ENCODE data around the gene ARRB2.

The ARRB2 gene

GRCh38 chr17:4740025-4740351, 29.6 kb downstream of the ARRB2 start:
- Histone ChIP-seq H3K27me3 (ENCODE audit: control insufficient read depth, insufficient read depth, low read length, poor library complexity, severe bottlenecking) (peaks cover 93% of the 10 kb centered on the region), H3K4me1 (ENCODE audit: control insufficient read depth, insufficient read depth, low read length) (peaks cover 3% of the 10 kb centered on the region), H3K4me3 (ENCODE audit: insufficient read depth, low read depth, low read length) (peak overlapping the region; percentile 44), H3K9me3 (ENCODE audit: control insufficient read depth, low read length) (no peaks in the 10 kb centered on the region), H3K36me3 (ENCODE audit: control insufficient read depth, insufficient read depth, low read length) (no peaks in the 10 kb centered on the region), H3K27ac (ENCODE audit: insufficient read depth, low read depth, low read length, poor library complexity, severe bottlenecking) (no peak overlapping the region)
- 17 to 19% methylated on average over 13 of the region's 13 CpGs for WGBS, 2 experiments

DNA sequence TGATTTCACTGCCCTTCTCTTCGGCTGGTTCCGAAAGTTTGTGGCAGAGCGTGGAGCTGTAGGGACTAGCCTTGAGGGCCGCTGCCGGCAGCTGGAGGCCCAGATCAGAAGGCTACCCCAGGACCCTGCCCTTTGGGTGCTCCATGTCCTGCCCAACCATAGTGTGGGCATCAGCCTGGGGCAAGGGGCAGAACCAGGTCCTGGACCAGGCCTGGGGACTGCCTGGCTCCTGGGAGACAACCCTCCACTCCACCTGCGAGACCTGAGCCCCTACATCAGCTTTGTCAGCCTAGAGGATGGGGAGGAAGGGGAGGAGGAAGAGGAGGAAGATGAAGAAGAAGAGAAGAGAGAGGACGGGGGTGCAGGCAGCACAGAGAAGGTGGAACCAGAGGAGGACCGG, 30.2 kb downstream of the ARRB2 start:
- peaks cover 99% of the 10 kb centered on the region for H3K27me3 ChIP-seq (ENCODE audit: control insufficient read depth, insufficient read depth, low read length, poor library complexity, severe bottlenecking)
- no peaks in the 10 kb centered on the region for H3K36me3 ChIP-seq (ENCODE audit: control insufficient read depth, insufficient read depth, low read length)
- 83 to 87% methylated on average over 7 to 8 of the region's 8 CpGs for WGBS, 2 experiments
- H3K27ac ChIP-seq (ENCODE audit: insufficient read depth, low read depth, low read length, poor library complexity, severe bottlenecking) = no peak overlapping the region
- H3K9me3 ChIP-seq (ENCODE audit: control insufficient read depth, low read length) = no peaks in the 10 kb centered on the region
- H3K4me3 ChIP-seq (ENCODE audit: insufficient read depth, low read depth, low read length) = no peak overlapping the region
- peaks cover 7% of the 10 kb centered on the region for H3K4me1 ChIP-seq (ENCODE audit: control insufficient read depth, insufficient read depth, low read length)

GRCh38 chr17:4741544-4741943, 31.1 kb downstream of the ARRB2 start:
- H3K27ac ChIP-seq (ENCODE audit: insufficient read depth, low read depth, low read length, poor library complexity, severe bottlenecking) = no peak overlapping the region
- WGBS, 2 experiments = 91% methylated on average over 8 of the region's 8 CpGs
- no peaks in the 10 kb centered on the region for H3K9me3 ChIP-seq (ENCODE audit: control insufficient read depth, low read length)
- H3K36me3 ChIP-seq (ENCODE audit: control insufficient read depth, insufficient read depth, low read length) = no peaks in the 10 kb centered on the region
- no peak overlapping the region for H3K4me3 ChIP-seq (ENCODE audit: insufficient read depth, low read depth, low read length)
- peaks cover 7% of the 10 kb centered on the region for H3K4me1 ChIP-seq (ENCODE audit: control insufficient read depth, insufficient read depth, low read length)
- H3K27me3 ChIP-seq (ENCODE audit: control insufficient read depth, insufficient read depth, low read length, poor library complexity, severe bottlenecking) = peaks cover 95% of the 10 kb centered on the region

DNA sequence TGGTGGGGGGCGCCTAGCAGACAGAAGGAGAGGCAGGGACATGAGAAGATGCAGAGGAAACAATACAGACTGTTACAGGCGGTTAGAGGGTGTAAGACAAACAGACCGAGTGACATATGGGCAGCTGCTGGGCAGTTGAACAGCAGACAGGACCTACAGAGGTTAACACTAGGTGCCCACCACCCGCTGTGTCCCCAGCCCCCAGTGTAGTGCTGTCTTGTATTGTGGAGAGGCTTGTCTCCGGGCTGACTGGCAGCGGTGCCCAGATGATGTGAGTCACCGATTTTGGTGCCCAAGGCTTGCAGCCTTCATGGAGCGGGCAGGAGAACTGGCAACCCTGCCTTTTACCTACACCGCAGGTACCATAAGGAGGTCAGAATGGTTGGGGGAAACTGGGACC, 31.7 kb downstream of the ARRB2 start:
- Histone ChIP-seq H3K9me3 (ENCODE audit: control insufficient read depth, low read length) (no peaks in the 10 kb centered on the region), H3K27me3 (ENCODE audit: control insufficient read depth, insufficient read depth, low read length, poor library complexity, severe bottlenecking) (peaks cover 89% of the 10 kb centered on the region), H3K4me1 (ENCODE audit: control insufficient read depth, insufficient read depth, low read length) (peaks cover 7% of the 10 kb centered on the region), H3K27ac (ENCODE audit: insufficient read depth, low read depth, low read length, poor library complexity, severe bottlenecking) (no peak overlapping the region), H3K4me3 (ENCODE audit: insufficient read depth, low read depth, low read length) (no peak overlapping the region), H3K36me3 (ENCODE audit: control insufficient read depth, insufficient read depth, low read length) (no peaks in the 10 kb centered on the region)
- 85 to 89% methylated on average over 9 of the region's 9 CpGs for WGBS, 2 experiments

DNA sequence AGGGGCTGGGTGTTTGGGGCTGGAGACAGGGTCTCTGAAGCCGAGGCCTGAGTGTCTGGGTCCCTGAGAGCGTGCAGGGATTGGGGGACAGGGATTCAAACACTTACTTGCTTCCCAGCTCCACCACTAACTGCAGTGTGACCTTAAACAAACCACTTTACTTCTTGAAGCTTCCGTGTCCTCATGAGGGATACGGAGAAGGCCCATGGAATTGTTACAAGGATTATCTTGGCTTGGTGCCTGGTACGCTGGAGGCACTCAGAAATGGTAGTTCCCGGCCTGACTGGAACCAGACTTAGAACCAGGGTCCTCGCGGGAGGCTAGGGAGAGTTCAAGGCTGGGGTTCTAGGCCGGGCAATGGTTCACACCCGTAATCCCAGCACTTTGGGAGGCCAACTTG, 32.2 kb downstream of the ARRB2 start:
- H3K27ac ChIP-seq (ENCODE audit: insufficient read depth, low read depth, low read length, poor library complexity, severe bottlenecking) = no peak overlapping the region
- no peaks in the 10 kb centered on the region for H3K9me3 ChIP-seq (ENCODE audit: control insufficient read depth, low read length)
- no peak overlapping the region for H3K4me3 ChIP-seq (ENCODE audit: insufficient read depth, low read depth, low read length)
- H3K4me1 ChIP-seq (ENCODE audit: control insufficient read depth, insufficient read depth, low read length) = peaks cover 7% of the 10 kb centered on the region
- H3K27me3 ChIP-seq (ENCODE audit: control insufficient read depth, insufficient read depth, low read length, poor library complexity, severe bottlenecking) = peaks cover 84% of the 10 kb centered on the region
- 90 to 93% methylated on average over 10 of the region's 10 CpGs for WGBS, 2 experiments
- H3K36me3 ChIP-seq (ENCODE audit: control insufficient read depth, insufficient read depth, low read length) = no peaks in the 10 kb centered on the region

DNA sequence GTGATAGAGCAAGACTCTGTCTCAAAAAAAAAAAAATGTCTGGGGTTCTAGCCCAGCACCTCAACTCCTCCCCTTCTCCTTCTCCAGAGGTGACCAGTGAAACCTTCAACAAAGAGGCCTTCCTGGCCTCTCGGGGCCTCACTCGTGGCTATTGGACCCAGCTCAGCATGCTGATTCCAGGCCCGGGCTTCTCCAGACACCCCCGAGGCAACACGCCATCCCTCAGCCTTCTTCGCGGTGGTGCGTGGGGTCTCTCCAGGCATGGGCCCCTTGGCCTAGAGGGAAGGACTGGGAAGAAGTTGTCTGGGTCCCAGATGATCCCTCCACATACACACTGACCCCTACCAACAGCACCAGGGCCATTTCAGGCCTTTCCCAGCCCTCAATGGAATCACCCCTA, 32.8 kb downstream of the ARRB2 start:
- H3K36me3 ChIP-seq (ENCODE audit: control insufficient read depth, insufficient read depth, low read length) = no peaks in the 10 kb centered on the region
- H3K9me3 ChIP-seq (ENCODE audit: control insufficient read depth, low read length) = no peaks in the 10 kb centered on the region
- WGBS, 2 experiments = 92 to 95% methylated on average over 8 of the region's 8 CpGs
- peaks cover 78% of the 10 kb centered on the region for H3K27me3 ChIP-seq (ENCODE audit: control insufficient read depth, insufficient read depth, low read length, poor library complexity, severe bottlenecking)
- H3K4me3 ChIP-seq (ENCODE audit: insufficient read depth, low read depth, low read length) = no peak overlapping the region
- H3K4me1 ChIP-seq (ENCODE audit: control insufficient read depth, insufficient read depth, low read length) = peaks cover 7% of the 10 kb centered on the region
- no peak overlapping the region for H3K27ac ChIP-seq (ENCODE audit: insufficient read depth, low read depth, low read length, poor library complexity, severe bottlenecking)

- Histone ChIP-seq H3K4me1 (ENCODE audit: control insufficient read depth, insufficient read depth, low read length) (peaks cover 7% of the 10 kb centered on the region), H3K27ac (ENCODE audit: insufficient read depth, low read depth, low read length, poor library complexity, severe bottlenecking) (no peak overlapping the region), H3K36me3 (ENCODE audit: control insufficient read depth, insufficient read depth, low read length) (no peaks in the 10 kb centered on the region), H3K4me3 (ENCODE audit: insufficient read depth, low read depth, low read length) (no peak overlapping the region), H3K27me3 (ENCODE audit: control insufficient read depth, insufficient read depth, low read length, poor library complexity, severe bottlenecking) (peaks cover 71% of the 10 kb centered on the region), H3K9me3 (ENCODE audit: control insufficient read depth, low read length) (no peaks in the 10 kb centered on the region)
- WGBS, 2 experiments = 84 to 93% methylated on average over 9 of the region's 9 CpGs
Observed at GRCh38 chr17:4743898-4744297, 33.5 kb downstream of the ARRB2 start.

DNA sequence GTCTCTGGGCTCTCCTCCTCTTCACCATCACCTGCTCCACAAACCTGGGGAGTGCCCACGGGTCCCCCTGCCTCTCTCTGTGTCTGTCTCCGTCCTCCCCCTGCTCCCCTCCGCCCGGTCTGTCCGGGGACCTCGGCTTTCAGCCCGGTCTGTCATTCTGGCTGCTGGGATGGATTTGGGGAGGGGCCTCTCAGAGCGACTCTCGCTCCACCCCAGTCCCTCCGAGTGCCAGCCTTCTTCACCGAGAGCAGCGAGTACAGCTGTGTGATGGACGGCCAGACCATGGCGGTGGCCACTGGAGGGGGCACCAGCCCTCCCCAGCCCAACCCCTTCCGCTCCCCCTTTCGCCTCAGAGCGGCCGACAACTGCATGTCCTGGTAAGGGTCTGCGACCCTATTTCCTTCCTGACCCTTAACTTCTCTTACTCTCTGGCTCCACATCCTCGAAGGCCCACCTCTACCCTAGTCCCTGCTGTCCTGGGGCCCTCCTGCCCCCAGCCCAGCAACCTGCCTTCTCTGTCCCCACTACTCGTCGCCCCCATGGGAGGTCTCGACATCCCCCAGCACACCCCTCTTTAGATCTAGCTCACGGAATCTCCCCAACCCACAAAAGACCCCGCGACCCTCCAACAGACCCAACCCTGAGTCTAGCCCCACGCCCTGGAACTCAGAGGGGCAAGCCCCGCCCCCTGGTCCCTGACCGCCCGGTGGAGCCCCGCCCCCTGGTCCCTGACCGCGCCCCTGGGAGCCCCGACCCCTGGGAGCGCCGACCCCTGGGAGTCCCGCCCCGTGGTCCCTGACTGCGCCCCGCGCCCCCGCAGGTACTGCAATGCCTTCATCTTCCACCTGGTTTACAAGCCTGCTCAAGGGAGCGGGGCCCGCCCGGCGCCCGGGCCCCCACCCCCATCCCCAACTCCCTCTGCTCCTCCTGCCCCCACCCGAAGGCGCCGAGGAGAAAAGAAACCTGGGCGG, 34.9 kb downstream of the ARRB2 start:
- H3K27ac ChIP-seq (ENCODE audit: insufficient read depth, low read depth, low read length, poor library complexity, severe bottlenecking) = no peak overlapping the region
- H3K27me3 ChIP-seq (ENCODE audit: control insufficient read depth, insufficient read depth, low read length, poor library complexity, severe bottlenecking) = peaks cover 57% of the 10 kb centered on the region
- H3K4me3 ChIP-seq (ENCODE audit: insufficient read depth, low read depth, low read length) = peak overlapping the region; percentile 35
- H3K4me1 ChIP-seq (ENCODE audit: control insufficient read depth, insufficient read depth, low read length) = peaks cover 7% of the 10 kb centered on the region
- H3K9me3 ChIP-seq (ENCODE audit: control insufficient read depth, low read length) = no peaks in the 10 kb centered on the region
- WGBS, 2 experiments = 5 to 7% methylated on average over 49 to 51 of the region's 51 CpGs
- H3K36me3 ChIP-seq (ENCODE audit: control insufficient read depth, insufficient read depth, low read length) = no peaks in the 10 kb centered on the region

DNA sequence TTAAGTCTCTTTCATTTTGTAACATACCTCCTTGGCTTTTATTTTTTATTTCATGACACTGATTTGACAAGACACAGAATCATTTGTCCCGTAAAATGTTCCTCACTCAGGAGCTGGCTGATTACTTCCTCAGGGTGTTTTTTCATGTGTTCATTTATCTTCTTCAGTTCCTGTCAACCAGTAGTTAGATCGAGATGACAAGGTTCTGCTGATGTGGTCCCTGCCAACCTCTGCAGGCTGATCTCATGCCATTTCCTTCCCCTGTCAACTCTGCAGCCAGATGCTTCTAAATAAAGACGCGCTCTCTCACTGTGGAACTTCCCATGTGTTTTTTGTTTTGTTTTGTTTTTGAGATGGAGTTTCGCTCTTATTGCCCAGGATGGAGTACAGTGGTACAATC, 37.4 kb downstream of the ARRB2 start:
- H3K9me3 ChIP-seq (ENCODE audit: control insufficient read depth, low read length) = no peaks in the 10 kb centered on the region
- H3K27me3 ChIP-seq (ENCODE audit: control insufficient read depth, insufficient read depth, low read length, poor library complexity, severe bottlenecking) = peaks cover 32% of the 10 kb centered on the region
- 91 to 93% methylated on average over 5 of the region's 5 CpGs for WGBS, 2 experiments
- peaks cover 7% of the 10 kb centered on the region for H3K4me1 ChIP-seq (ENCODE audit: control insufficient read depth, insufficient read depth, low read length)
- H3K36me3 ChIP-seq (ENCODE audit: control insufficient read depth, insufficient read depth, low read length) = no peaks in the 10 kb centered on the region
- H3K27ac ChIP-seq (ENCODE audit: insufficient read depth, low read depth, low read length, poor library complexity, severe bottlenecking) = no peak overlapping the region
- H3K4me3 ChIP-seq (ENCODE audit: insufficient read depth, low read depth, low read length) = no peak overlapping the region

DNA sequence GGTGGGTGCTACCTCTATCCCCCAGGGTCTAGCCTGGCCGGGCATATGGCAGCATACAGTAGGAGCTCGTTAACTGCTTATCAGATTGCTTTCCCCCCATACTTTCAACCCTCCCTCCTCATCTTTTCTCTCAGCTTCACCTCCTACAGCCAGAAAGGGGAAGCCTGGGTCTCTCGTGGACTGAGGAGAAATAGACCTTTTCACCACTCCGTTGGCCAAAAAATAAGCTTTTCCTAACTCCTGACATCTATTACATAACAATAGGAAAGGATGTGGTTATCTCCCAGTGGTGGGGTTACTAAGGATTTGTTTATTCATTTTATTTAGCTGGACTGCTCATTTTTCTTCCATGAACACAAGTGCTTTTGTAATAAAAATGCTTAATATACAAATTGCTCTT, 38.3 kb downstream of the ARRB2 start:
- Histone ChIP-seq H3K4me3 (ENCODE audit: insufficient read depth, low read depth, low read length) (no peak overlapping the region), H3K4me1 (ENCODE audit: control insufficient read depth, insufficient read depth, low read length) (peaks cover 7% of the 10 kb centered on the region), H3K27ac (ENCODE audit: insufficient read depth, low read depth, low read length, poor library complexity, severe bottlenecking) (no peak overlapping the region), H3K9me3 (ENCODE audit: control insufficient read depth, low read length) (no peaks in the 10 kb centered on the region), H3K36me3 (ENCODE audit: control insufficient read depth, insufficient read depth, low read length) (no peaks in the 10 kb centered on the region), H3K27me3 (ENCODE audit: control insufficient read depth, insufficient read depth, low read length, poor library complexity, severe bottlenecking) (peaks cover 24% of the 10 kb centered on the region)
- WGBS, 2 experiments = 67 to 82% methylated on average over 2 to 4 of the region's 4 CpGs

All from ectodermal cell (in vitro differentiated cells).